HCEC 1CT (cell line): ENCODE data around the gene SPECC1L.
A peak's percentile ranks its signal among the peaks of the same experiment; 100 is the strongest.

Experiments
- DNase-seq: peaks from one replicate; pipeline ENCODE4 v3.0.0-alpha.2; 2017

Gene SPECC1L

GRCh38 chr22:24431309-24432034 is 160.8 kb downstream of the SPECC1L start:
- no peak for DNase-seq

GRCh38 chr22:24432059-24432853 is 161.6 kb downstream of the SPECC1L start:
- DNase-seq: no peak

- no peak for DNase-seq
Measured at GRCh38 chr22:24433001-24433827, 162.6 kb downstream of the SPECC1L start.

- DNase-seq: peak; percentile 24
Measured at GRCh38 chr22:24433828-24434470, 163.3 kb downstream of the SPECC1L start.

GRCh38 chr22:24434471-24435322 is 164.1 kb downstream of the SPECC1L start:
- DNase-seq: no peak

- no peak for DNase-seq
Measured at GRCh38 chr22:24435323-24435645, 164.7 kb downstream of the SPECC1L start.

- no peak for DNase-seq
Measured at GRCh38 chr22:24435861-24436371, 165.3 kb downstream of the SPECC1L start.

GRCh38 chr22:24436553-24436952 is 165.9 kb downstream of the SPECC1L start:
- no peak for DNase-seq

GRCh38 chr22:24437091-24437490 is 166.5 kb downstream of the SPECC1L start:
- no peak for DNase-seq

- no peak for DNase-seq
Measured at GRCh38 chr22:24437741-24438328, 167.2 kb downstream of the SPECC1L start.

GRCh38 chr22:24440270-24440717 is 169.7 kb downstream of the SPECC1L start:
- DNase-seq: no peak

GRCh38 chr22:24440718-24441405 is 170.2 kb downstream of the SPECC1L start:
- no peak for DNase-seq

GRCh38 chr22:24441406-24442351 is 171.0 kb downstream of the SPECC1L start:
- DNase-seq: no peak

- DNase-seq: no peak
Measured at GRCh38 chr22:24442352-24442744, 171.7 kb downstream of the SPECC1L start.

- DNase-seq: no peak
Measured at GRCh38 chr22:24443668-24444067, 173.0 kb downstream of the SPECC1L start.

- DNase-seq: no peak
Measured at GRCh38 chr22:24444251-24444650, 173.6 kb downstream of the SPECC1L start.

GRCh38 chr22:24444729-24445466 is 174.3 kb downstream of the SPECC1L start:
- no peak for DNase-seq

- DNase-seq: no peak
Measured at GRCh38 chr22:24445481-24446259, 175.0 kb downstream of the SPECC1L start.
